ENCODE data around the gene AMDHD2.

Gene AMDHD2

DNA sequence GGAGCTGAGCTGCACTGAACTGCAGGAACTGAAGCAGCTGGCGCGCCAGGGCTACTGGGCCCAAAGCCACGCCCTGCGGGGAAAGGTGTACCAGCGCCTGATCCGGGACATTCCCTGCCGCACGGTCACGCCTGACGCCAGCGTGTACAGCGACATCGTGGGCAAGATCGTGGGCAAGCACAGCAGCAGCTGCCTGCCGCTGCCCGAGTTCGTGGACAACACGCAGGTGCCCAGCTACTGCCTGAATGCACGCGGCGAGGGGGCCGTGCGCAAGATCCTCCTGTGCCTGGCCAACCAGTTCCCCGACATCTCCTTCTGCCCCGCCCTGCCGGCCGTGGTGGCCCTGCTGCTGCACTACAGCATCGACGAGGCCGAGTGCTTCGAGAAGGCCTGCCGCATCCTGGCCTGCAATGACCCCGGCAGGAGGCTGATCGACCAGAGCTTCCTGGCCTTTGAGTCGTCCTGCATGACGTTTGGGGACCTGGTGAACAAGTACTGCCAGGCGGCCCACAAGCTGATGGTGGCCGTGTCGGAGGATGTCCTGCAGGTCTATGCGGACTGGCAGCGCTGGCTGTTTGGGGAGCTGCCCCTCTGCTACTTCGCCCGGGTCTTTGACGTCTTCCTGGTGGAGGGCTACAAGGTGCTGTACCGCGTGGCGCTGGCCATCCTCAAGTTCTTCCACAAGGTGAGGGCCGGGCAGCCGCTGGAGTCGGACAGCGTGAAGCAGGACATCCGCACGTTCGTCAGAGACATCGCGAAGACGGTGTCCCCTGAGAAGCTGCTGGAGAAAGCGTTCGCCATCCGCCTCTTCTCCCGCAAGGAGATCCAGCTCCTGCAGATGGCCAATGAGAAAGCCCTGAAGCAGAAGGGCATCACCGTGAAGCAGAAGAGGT is 23.7 kb upstream of the AMDHD2 start:
- Histone ChIP-seq H3K36me3 (ENCODE audit: insufficient read depth, insufficient read length, low read length) (peaks cover 37% of the 10 kb centered on the region), H3K9ac (ENCODE audit: insufficient read length, low read depth) (no peak overlapping the region), H3K4me1 (ENCODE audit: insufficient read depth, insufficient read length) (peaks cover 15% of the 10 kb centered on the region), H3K4me3 (ENCODE audit: insufficient read length, low read depth) (no peak overlapping the region), H3K27me3 (ENCODE audit: insufficient read depth, insufficient read length) (no peaks in the 10 kb centered on the region), H3K9me3 (ENCODE audit: insufficient read depth, low read length) (no peaks in the 10 kb centered on the region)
- DNase-seq (ENCODE audit: low read depth, low spot score), result no peak
- TF ChIP-seq SUZ12 (IDR thresholded peaks at IDR 0.05; ENCODE audit: extremely low read depth, insufficient read depth, insufficient read length), result no peak
- TF ChIP-seq YY1 (IDR thresholded peaks at IDR 0.05; ENCODE audit: insufficient read depth, insufficient read length), result no peak
- no peak for TF ChIP-seq ZNF274 (IDR thresholded peaks at IDR 0.05; ENCODE audit: low read depth, low read length)

GRCh38 chr16:2497116-2497630 is 23.0 kb upstream of the AMDHD2 start:
- Histone ChIP-seq H3K9ac (ENCODE audit: insufficient read length, low read depth) (no peak overlapping the region), H3K27me3 (ENCODE audit: insufficient read depth, insufficient read length) (no peaks in the 10 kb centered on the region), H3K36me3 (ENCODE audit: insufficient read depth, insufficient read length, low read length) (peaks cover 37% of the 10 kb centered on the region), H3K9me3 (ENCODE audit: insufficient read depth, low read length) (no peaks in the 10 kb centered on the region), H3K4me3 (ENCODE audit: insufficient read length, low read depth) (no peak overlapping the region), H3K4me1 (ENCODE audit: insufficient read depth, insufficient read length) (peaks cover 21% of the 10 kb centered on the region)
- DNase-seq (ENCODE audit: low read depth, low spot score), result no peak
- no peak for TF ChIP-seq YY1 (IDR thresholded peaks at IDR 0.05; ENCODE audit: insufficient read depth, insufficient read length)
- TF ChIP-seq ZNF274 (IDR thresholded peaks at IDR 0.05; ENCODE audit: low read depth, low read length), result no peak
- no peak for TF ChIP-seq SUZ12 (IDR thresholded peaks at IDR 0.05; ENCODE audit: extremely low read depth, insufficient read depth, insufficient read length)

- H3K27me3 ChIP-seq (ENCODE audit: insufficient read depth, insufficient read length), result no peaks in the 10 kb centered on the region
- H3K4me1 ChIP-seq (ENCODE audit: insufficient read depth, insufficient read length), result peaks cover 24% of the 10 kb centered on the region
- H3K9me3 ChIP-seq (ENCODE audit: insufficient read depth, low read length), result no peaks in the 10 kb centered on the region
- H3K4me3 ChIP-seq (ENCODE audit: insufficient read length, low read depth), result no peak overlapping the region
- H3K36me3 ChIP-seq (ENCODE audit: insufficient read depth, insufficient read length, low read length), result peaks cover 37% of the 10 kb centered on the region
- DNase-seq (ENCODE audit: low read depth, low spot score), result no peak
- H3K9ac ChIP-seq (ENCODE audit: insufficient read length, low read depth), result no peak overlapping the region
- TF ChIP-seq YY1 (IDR thresholded peaks at IDR 0.05; ENCODE audit: insufficient read depth, insufficient read length) (no peak), SUZ12 (IDR thresholded peaks at IDR 0.05; ENCODE audit: extremely low read depth, insufficient read depth, insufficient read length) (no peak), ZNF274 (IDR thresholded peaks at IDR 0.05; ENCODE audit: low read depth, low read length) (no peak)
Observed at GRCh38 chr16:2497695-2498484, 22.3 kb upstream of the AMDHD2 start.

DNA sequence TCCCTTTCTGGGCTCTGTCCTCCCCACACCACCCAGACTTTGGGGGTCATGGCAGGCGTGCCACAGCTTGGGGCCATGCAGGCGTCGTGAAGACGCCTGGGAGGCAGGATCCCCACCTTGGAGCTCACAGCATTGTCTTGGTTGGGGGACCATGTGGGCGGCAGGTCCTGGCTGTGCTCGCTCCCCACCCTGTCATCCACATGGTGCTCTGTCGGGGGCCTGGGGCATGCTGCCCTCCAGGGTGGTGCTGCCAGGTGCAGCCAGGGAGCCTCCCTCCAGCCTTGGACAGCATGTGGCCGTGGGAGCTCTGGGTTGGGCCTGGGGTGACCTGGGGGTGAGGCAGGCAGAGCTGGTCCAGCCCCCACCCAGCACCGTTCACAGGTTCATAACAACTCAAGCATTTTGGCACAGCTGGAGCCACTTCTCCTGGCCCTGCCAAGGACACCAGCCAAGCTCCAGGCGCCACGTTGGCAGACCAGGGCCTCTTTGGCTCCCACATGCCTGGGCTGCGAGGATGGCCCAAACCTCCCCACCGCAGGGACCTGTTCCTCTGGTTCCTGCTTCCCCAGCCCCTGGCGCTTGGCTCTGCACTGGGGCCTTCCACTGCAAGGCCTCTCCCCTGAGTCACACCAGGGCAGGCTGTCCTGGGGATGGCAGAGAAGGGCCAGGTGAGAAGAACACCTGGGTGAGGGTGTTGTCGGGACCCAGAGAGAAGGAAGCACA is 21.5 kb upstream of the AMDHD2 start:
- TF ChIP-seq YY1 (IDR thresholded peaks at IDR 0.05; ENCODE audit: insufficient read depth, insufficient read length) (no peak), SUZ12 (IDR thresholded peaks at IDR 0.05; ENCODE audit: extremely low read depth, insufficient read depth, insufficient read length) (no peak), ZNF274 (IDR thresholded peaks at IDR 0.05; ENCODE audit: low read depth, low read length) (no peak)
- H3K9me3 ChIP-seq (ENCODE audit: insufficient read depth, low read length), result no peaks in the 10 kb centered on the region
- peaks cover 34% of the 10 kb centered on the region for H3K36me3 ChIP-seq (ENCODE audit: insufficient read depth, insufficient read length, low read length)
- H3K4me3 ChIP-seq (ENCODE audit: insufficient read length, low read depth), result no peak overlapping the region
- no peaks in the 10 kb centered on the region for H3K27me3 ChIP-seq (ENCODE audit: insufficient read depth, insufficient read length)
- DNase-seq (ENCODE audit: low read depth, low spot score), result no peak
- no peak overlapping the region for H3K9ac ChIP-seq (ENCODE audit: insufficient read length, low read depth)
- peaks cover 24% of the 10 kb centered on the region for H3K4me1 ChIP-seq (ENCODE audit: insufficient read depth, insufficient read length)

- Histone ChIP-seq H3K4me3 (ENCODE audit: insufficient read length, low read depth) (no peak overlapping the region), H3K36me3 (ENCODE audit: insufficient read depth, insufficient read length, low read length) (peaks cover 34% of the 10 kb centered on the region), H3K9ac (ENCODE audit: insufficient read length, low read depth) (no peak overlapping the region), H3K4me1 (ENCODE audit: insufficient read depth, insufficient read length) (peaks cover 24% of the 10 kb centered on the region), H3K27me3 (ENCODE audit: insufficient read depth, insufficient read length) (no peaks in the 10 kb centered on the region), H3K9me3 (ENCODE audit: insufficient read depth, low read length) (no peaks in the 10 kb centered on the region)
- no peak for DNase-seq (ENCODE audit: low read depth, low spot score)
- no peak for TF ChIP-seq YY1 (IDR thresholded peaks at IDR 0.05; ENCODE audit: insufficient read depth, insufficient read length)
- no peak for TF ChIP-seq ZNF274 (IDR thresholded peaks at IDR 0.05; ENCODE audit: low read depth, low read length)
- TF ChIP-seq SUZ12 (IDR thresholded peaks at IDR 0.05; ENCODE audit: extremely low read depth, insufficient read depth, insufficient read length), result no peak
Observed at GRCh38 chr16:2499454-2499853, 20.7 kb upstream of the AMDHD2 start.

DNA sequence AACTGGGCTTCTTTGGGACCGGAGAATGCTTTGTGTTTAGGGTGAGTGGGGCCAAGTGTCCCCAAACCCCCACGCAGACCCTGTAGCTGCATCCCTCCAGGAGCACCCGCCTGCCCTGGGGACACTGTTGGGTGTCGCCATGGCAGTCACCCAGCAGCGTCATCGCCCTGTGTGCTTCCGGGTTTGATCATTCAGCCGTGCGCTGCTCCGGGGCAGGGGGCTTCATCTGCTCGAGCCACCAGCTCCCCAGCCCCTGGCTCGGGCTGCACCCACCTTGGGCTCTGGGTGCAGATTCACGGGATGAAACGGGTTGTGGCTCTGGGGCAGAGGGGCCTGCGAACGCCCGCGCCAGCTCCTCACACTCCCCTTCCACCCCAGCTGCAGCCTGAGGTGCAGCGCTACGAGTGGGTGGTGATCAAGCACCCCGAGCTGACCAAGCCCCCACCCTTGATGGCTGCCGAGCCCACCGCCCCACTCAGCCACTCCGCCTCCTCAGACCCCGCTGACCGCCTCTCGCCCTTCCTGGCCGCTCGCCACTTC is 20.2 kb upstream of the AMDHD2 start:
- Histone ChIP-seq H3K27me3 (ENCODE audit: insufficient read depth, insufficient read length) (no peaks in the 10 kb centered on the region), H3K4me1 (ENCODE audit: insufficient read depth, insufficient read length) (peaks cover 24% of the 10 kb centered on the region), H3K9ac (ENCODE audit: insufficient read length, low read depth) (no peak overlapping the region), H3K4me3 (ENCODE audit: insufficient read length, low read depth) (no peak overlapping the region), H3K9me3 (ENCODE audit: insufficient read depth, low read length) (no peaks in the 10 kb centered on the region), H3K36me3 (ENCODE audit: insufficient read depth, insufficient read length, low read length) (peaks cover 34% of the 10 kb centered on the region)
- TF ChIP-seq ZNF274 (IDR thresholded peaks at IDR 0.05; ENCODE audit: low read depth, low read length), result no peak
- TF ChIP-seq YY1 (IDR thresholded peaks at IDR 0.05; ENCODE audit: insufficient read depth, insufficient read length), result no peak
- TF ChIP-seq SUZ12 (IDR thresholded peaks at IDR 0.05; ENCODE audit: extremely low read depth, insufficient read depth, insufficient read length), result no peak
- DNase-seq (ENCODE audit: low read depth, low spot score), result no peak
